ENCODE measurements around the gene SLC35F3.

GRCh38 chr1:234262007-234262753 is 357.7 kb downstream of the SLC35F3 start:
- TF ChIP-seq CTCF (IDR thresholded peaks at IDR 0.05): no peak
- no peak for TF ChIP-seq POLR2A (IDR thresholded peaks at IDR 0.05)

Measured in Peyer's patch (tissue), 4 donors.